ENCODE measurements around the gene GAPDHS.

The GAPDHS gene

DNA sequence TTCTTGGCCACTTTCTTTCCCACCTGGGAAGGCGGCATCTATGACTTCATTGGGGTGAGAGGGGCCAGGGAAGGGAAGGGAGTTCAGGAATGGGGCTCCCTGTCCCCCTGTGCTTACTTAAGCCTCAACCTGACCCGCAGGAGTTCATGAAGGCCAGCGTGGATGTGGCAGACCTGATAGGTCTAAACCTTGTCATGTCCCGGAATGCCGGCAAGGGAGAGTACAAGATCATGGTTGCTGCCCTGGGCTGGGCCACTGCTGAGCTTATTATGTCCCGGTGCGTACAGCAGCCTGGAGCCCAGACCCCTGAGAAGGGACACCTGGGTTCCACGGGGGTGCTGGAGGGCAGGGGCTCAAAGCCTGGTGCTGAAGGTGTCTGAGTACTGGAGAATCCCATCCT, 13.3 kb downstream of the GAPDHS start:
- Histone ChIP-seq H3K4me1 (ENCODE audit: control insufficient read depth in 2 of 2, insufficient read depth in 2 of 2, low read length in 2 of 2) (peaks cover 8 to 16% of the 10 kb centered on the region in 2 donors), H3K9ac (ENCODE audit: low read depth in 1 of 2, low read length in 2 of 2) (peak overlapping the region; percentile 41 to 86), H3K27ac (ENCODE audit: low read depth in 2 of 2, low read length in 2 of 2) (no peak overlapping the region)

DNA sequence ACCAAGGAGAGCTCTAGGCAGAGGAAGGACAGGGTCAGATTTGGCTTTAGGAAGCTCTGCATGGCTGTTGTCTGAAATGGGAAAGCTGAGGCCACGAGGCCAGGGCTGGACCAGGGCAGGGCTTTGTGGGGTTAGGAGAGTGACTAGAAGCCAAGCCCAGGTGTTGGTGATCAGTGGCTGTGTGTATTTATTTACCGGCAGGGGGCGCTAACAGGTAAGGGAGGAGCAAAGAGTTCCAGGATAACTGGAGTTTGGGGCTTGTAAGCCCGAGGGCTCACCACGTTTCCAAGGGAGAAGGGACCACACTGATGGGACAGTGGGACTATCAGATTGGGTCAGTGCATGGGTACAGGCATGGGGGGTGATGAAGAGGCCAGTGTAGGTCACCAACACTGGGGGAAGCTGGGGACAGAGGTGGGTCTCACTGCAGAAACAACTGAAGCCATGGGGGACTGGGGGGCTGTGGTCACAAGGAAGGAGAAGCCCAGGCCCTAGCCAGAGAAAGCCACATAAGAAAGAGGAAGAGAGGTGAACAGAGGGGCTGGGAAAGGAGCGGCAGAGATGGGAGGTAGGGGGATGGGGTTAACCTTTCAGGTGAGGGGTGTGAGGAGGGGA, 16.0 kb downstream of the GAPDHS start:
- H3K9me3 ChIP-seq (ENCODE audit: control insufficient read depth in 2 of 2, low read length in 2 of 2): no peaks in the 10 kb centered on the region
- H3K9ac ChIP-seq (ENCODE audit: low read depth in 1 of 2, low read length in 2 of 2): no peak overlapping the region
- H3K36me3 ChIP-seq (ENCODE audit: control insufficient read depth in 2 of 2, insufficient read depth in 2 of 2, low read length in 2 of 2): peaks cover 0 to 4% of the 10 kb centered on the region in 2 donors
- no peak overlapping the region for H3K27ac ChIP-seq (ENCODE audit: low read depth in 2 of 2, low read length in 2 of 2)
- no peak overlapping the region for H3K4me3 ChIP-seq (ENCODE audit: low read length in 2 of 2)
- H3K27me3 ChIP-seq (ENCODE audit: control insufficient read depth in 2 of 2, insufficient read depth in 2 of 2, low read length in 2 of 2): no peaks in the 10 kb centered on the region
- H3K4me1 ChIP-seq (ENCODE audit: control insufficient read depth in 2 of 2, insufficient read depth in 2 of 2, low read length in 2 of 2): peaks cover 8 to 16% of the 10 kb centered on the region in 2 donors

More for the DNA sequence above, 13.3 kb downstream of the GAPDHS start:
- H3K4me3 ChIP-seq (ENCODE audit: low read length in 2 of 2): peak overlapping the region; percentile 85 to 90
- H3K27me3 ChIP-seq (ENCODE audit: control insufficient read depth in 2 of 2, insufficient read depth in 2 of 2, low read length in 2 of 2): no peaks in the 10 kb centered on the region
- H3K36me3 ChIP-seq (ENCODE audit: control insufficient read depth in 2 of 2, insufficient read depth in 2 of 2, low read length in 2 of 2): peaks cover 0 to 4% of the 10 kb centered on the region in 2 donors
- H3K9me3 ChIP-seq (ENCODE audit: control insufficient read depth in 2 of 2, low read length in 2 of 2): no peaks in the 10 kb centered on the region

DNA sequence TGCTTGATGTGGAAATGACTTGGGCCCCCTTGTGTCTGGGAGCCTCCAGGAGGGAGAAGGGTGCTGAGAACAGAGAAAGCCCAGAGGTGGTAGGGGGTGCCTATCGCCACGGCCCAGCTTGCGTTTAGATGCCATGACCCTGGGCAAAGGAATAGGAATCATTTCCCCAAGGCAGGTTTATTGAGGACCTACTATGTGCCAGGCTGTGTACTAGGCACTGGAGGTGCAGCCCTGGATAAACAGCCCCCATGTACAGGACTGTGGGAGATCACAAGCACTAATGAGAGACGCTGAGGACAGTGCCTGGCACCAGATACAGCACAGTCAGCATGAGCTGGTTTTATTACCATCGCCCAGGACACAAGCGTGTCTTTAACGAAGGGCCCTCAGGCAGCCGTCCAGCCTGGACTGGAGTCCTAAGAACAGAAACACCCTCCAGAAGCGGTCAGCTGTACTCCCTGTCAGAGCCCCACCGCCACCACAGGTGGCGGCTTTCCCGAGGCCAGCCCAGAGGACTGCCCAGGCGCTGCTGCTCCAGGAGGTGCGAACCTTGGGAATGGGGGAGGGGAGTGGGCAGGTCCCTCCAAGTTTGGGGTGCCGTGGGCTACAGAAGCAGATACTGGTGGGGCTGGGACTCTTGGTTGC, 16.7 kb downstream of the GAPDHS start:
- Histone ChIP-seq H3K36me3 (ENCODE audit: control insufficient read depth in 2 of 2, insufficient read depth in 2 of 2, low read length in 2 of 2) (peaks cover 0 to 4% of the 10 kb centered on the region in 2 donors), H3K9ac (ENCODE audit: low read depth in 1 of 2, low read length in 2 of 2) (no peak overlapping the region), H3K4me1 (ENCODE audit: control insufficient read depth in 2 of 2, insufficient read depth in 2 of 2, low read length in 2 of 2) (peaks cover 8 to 9% of the 10 kb centered on the region in 2 donors), H3K9me3 (ENCODE audit: control insufficient read depth in 2 of 2, low read length in 2 of 2) (no peaks in the 10 kb centered on the region), H3K27ac (ENCODE audit: low read depth in 2 of 2, low read length in 2 of 2) (no peak overlapping the region), H3K4me3 (ENCODE audit: low read length in 2 of 2) (no peak overlapping the region), H3K27me3 (ENCODE audit: control insufficient read depth in 2 of 2, insufficient read depth in 2 of 2, low read length in 2 of 2) (peaks cover 0 to 2% of the 10 kb centered on the region in 2 donors)

DNA sequence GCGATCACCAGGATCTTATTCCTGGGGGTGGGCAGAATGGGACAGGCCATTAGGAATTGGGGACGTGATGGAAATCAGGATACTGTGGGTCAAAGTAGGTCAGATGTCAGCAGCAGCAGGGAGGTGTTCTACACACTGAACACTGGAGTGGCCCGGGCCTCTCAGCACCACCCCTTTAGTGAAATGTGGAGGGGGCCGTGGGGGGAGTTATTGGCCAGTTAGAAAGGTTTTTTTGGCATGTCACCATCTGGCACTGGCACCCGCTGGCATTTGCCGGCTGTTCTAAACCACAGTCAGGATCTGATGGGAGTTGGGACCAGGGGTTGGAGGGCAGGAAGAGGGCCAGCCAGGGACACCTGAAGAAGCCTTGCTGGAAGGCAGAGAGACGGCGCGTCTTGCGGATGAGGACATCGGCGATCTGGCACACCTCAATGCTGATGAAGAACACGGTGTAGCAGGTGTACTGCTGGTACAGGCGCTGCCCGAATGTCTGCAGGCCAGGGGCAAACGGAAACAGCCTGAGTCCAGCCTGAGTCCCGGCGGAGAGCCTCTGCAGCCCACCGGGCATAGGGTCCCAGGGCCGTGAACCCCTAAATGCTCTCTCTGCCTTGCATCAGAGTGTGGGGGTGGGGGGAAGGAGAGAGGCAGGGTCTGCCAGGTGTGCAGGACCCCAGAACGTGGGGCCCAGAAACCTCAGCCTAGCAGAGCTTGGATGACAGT, 18.0 kb downstream of the GAPDHS start:
- Histone ChIP-seq H3K4me1 (ENCODE audit: control insufficient read depth in 2 of 2, insufficient read depth in 2 of 2, low read length in 2 of 2) (peaks cover 5 to 6% of the 10 kb centered on the region in 2 donors), H3K9me3 (ENCODE audit: control insufficient read depth in 2 of 2, low read length in 2 of 2) (no peaks in the 10 kb centered on the region), H3K36me3 (ENCODE audit: control insufficient read depth in 2 of 2, insufficient read depth in 2 of 2, low read length in 2 of 2) (peaks cover 0 to 4% of the 10 kb centered on the region in 2 donors), H3K9ac (ENCODE audit: low read depth in 1 of 2, low read length in 2 of 2) (no peak overlapping the region), H3K27ac (ENCODE audit: low read depth in 2 of 2, low read length in 2 of 2) (no peak overlapping the region), H3K4me3 (ENCODE audit: low read length in 2 of 2) (no peak overlapping the region), H3K27me3 (ENCODE audit: control insufficient read depth in 2 of 2, insufficient read depth in 2 of 2, low read length in 2 of 2) (peaks cover 0 to 2% of the 10 kb centered on the region in 2 donors)

DNA sequence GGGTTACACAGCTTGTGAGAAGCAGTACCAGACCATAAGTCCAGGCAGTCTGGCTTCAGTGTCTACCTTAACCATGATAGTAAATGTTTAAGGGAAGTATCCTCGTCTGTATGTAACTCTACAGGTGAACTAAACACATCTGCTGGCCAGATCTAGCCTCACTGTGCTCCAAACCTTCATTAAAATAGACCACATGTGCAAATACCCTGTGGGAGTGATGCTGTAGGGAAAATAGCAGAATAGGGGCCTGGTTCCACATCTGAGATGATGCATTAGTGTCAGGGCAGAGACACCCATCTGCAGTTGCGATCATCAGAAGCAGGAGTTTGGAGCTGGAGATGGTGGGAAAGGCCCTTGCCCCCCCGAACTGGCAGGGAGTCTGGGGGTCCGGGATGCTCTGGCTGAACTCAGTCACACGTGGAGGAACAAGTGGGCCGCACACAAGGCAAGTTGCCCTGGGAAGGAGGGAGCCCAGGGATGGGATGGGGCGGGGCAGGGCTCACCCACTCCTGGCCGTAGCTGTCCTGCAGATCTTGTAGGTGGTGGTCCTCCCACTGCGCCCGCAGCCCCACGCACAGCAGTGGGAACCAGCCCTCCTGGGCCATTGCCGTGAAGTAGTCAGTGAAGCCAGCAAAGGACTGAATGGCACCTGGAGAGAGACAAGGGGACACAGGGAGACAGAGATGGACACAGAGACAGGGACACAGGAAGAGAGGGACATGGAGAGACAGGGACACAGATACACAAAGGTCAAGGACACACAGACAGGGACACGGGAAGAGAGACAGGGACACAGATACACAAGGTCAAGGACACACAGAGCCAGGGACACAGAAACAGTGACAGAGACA, 19.5 kb downstream of the GAPDHS start:
- Histone ChIP-seq H3K9ac (ENCODE audit: low read depth in 1 of 2, low read length in 2 of 2) (no peak overlapping the region), H3K4me1 (ENCODE audit: control insufficient read depth in 2 of 2, insufficient read depth in 2 of 2, low read length in 2 of 2) (no peaks in the 10 kb centered on the region), H3K27me3 (ENCODE audit: control insufficient read depth in 2 of 2, insufficient read depth in 2 of 2, low read length in 2 of 2) (peaks cover 0 to 2% of the 10 kb centered on the region in 2 donors), H3K36me3 (ENCODE audit: control insufficient read depth in 2 of 2, insufficient read depth in 2 of 2, low read length in 2 of 2) (no peaks in the 10 kb centered on the region), H3K4me3 (ENCODE audit: low read length in 2 of 2) (no peak overlapping the region), H3K27ac (ENCODE audit: low read depth in 2 of 2, low read length in 2 of 2) (no peak overlapping the region), H3K9me3 (ENCODE audit: control insufficient read depth in 2 of 2, low read length in 2 of 2) (no peaks in the 10 kb centered on the region)

DNA sequence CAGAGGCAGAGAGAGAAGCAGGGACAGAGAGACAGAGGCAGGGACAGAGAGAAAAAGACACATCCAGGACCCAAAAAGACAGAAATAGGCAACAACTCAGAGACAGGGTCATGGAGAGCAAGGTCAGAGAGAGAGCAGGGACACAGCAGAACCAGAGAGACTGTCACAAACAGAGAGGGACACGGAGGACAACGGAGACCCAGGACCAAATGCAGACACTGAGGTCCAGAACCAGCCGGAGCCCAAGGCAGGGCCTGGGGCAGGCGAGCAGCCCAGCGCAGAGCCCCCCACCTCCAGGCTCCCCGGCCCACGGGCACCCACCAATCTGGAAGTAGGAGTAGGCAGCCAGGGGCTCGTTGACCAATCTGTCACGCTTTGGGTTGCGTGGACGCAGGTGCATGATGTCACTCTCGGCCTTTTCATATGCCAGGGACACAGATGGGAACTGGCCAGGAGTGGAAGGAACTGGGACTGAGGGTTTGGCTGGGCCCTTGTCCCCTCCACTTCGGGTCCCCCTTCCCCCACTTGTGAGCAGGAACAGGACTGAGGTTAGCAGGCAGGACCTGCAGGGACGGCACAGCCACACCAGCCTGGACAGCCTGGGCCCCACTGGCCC, 20.2 kb downstream of the GAPDHS start:
- Histone ChIP-seq H3K9ac (ENCODE audit: low read depth in 1 of 2, low read length in 2 of 2) (no peak overlapping the region), H3K4me3 (ENCODE audit: low read length in 2 of 2) (no peak overlapping the region), H3K27ac (ENCODE audit: low read depth in 2 of 2, low read length in 2 of 2) (no peak overlapping the region), H3K9me3 (ENCODE audit: control insufficient read depth in 2 of 2, low read length in 2 of 2) (no peaks in the 10 kb centered on the region), H3K36me3 (ENCODE audit: control insufficient read depth in 2 of 2, insufficient read depth in 2 of 2, low read length in 2 of 2) (no peaks in the 10 kb centered on the region), H3K4me1 (ENCODE audit: control insufficient read depth in 2 of 2, insufficient read depth in 2 of 2, low read length in 2 of 2) (no peaks in the 10 kb centered on the region), H3K27me3 (ENCODE audit: control insufficient read depth in 2 of 2, insufficient read depth in 2 of 2, low read length in 2 of 2) (peaks cover 0 to 2% of the 10 kb centered on the region in 2 donors)

DNA sequence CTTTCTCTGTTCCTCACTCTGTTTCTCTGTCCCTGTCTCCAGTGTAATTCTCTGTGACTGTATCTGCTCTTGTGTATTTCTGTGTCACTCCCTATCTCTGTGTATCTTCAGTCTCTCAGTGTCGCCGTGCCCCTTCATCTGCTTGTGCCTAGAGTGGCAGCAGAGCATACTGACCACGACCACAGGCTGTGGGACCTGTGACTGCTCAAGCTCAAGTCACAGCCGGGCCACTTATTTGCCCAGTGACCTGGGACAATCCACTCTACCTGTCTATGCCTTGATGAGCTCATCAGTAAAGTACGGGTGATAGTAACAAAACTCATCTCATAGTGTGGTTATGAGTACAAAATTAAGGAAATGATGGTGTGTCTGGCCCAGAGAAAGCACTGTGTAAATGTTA, 20.8 kb downstream of the GAPDHS start:
- H3K36me3 ChIP-seq (ENCODE audit: control insufficient read depth in 2 of 2, insufficient read depth in 2 of 2, low read length in 2 of 2): no peaks in the 10 kb centered on the region
- H3K27me3 ChIP-seq (ENCODE audit: control insufficient read depth in 2 of 2, insufficient read depth in 2 of 2, low read length in 2 of 2): peaks cover 0 to 5% of the 10 kb centered on the region in 2 donors
- no peaks in the 10 kb centered on the region for H3K9me3 ChIP-seq (ENCODE audit: control insufficient read depth in 2 of 2, low read length in 2 of 2)
- H3K27ac ChIP-seq (ENCODE audit: low read depth in 2 of 2, low read length in 2 of 2): no peak overlapping the region
- no peaks in the 10 kb centered on the region for H3K4me1 ChIP-seq (ENCODE audit: control insufficient read depth in 2 of 2, insufficient read depth in 2 of 2, low read length in 2 of 2)
- no peak overlapping the region for H3K9ac ChIP-seq (ENCODE audit: low read depth in 1 of 2, low read length in 2 of 2)
- no peak overlapping the region for H3K4me3 ChIP-seq (ENCODE audit: low read length in 2 of 2)

DNA sequence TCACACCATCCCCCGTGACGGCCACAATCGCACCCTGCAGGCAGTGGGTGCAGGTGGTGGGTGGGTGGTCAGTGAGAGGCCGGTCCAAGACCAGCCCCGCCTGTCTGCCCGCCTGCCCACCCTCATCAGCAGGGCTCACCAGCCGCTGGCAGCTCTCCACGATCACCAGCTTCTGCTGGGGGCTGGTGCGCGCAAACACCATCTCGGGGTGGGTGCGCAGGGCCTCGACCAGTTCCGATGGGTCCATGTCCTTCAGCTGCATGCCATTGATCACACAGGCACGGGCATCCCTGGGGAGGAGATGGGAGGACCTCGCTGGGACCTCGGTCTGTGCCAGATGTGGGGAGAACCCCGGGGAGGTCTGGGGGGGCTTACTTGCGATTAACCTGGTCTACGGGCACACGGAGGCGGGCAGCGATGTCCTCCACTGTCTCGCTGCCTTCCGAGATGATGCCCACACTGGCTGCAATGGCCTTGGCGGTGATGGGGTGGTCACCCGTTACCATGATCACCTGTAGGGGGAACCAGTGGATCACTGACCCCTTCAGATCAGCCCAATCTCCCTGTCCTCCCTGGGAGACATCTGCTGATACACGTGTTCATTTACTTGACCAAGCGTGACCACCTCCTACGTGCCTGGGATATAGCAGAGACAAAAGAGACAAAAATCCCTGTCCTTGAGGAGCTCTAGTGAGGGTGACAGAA, 22.2 kb downstream of the GAPDHS start:
- H3K4me3 ChIP-seq (ENCODE audit: low read length in 2 of 2): no peak overlapping the region
- H3K9ac ChIP-seq (ENCODE audit: low read depth in 1 of 2, low read length in 2 of 2): no peak overlapping the region
- no peaks in the 10 kb centered on the region for H3K4me1 ChIP-seq (ENCODE audit: control insufficient read depth in 2 of 2, insufficient read depth in 2 of 2, low read length in 2 of 2)
- no peaks in the 10 kb centered on the region for H3K36me3 ChIP-seq (ENCODE audit: control insufficient read depth in 2 of 2, insufficient read depth in 2 of 2, low read length in 2 of 2)
- H3K27ac ChIP-seq (ENCODE audit: low read depth in 2 of 2, low read length in 2 of 2): no peak overlapping the region
- no peaks in the 10 kb centered on the region for H3K9me3 ChIP-seq (ENCODE audit: control insufficient read depth in 2 of 2, low read length in 2 of 2)
- H3K27me3 ChIP-seq (ENCODE audit: control insufficient read depth in 2 of 2, insufficient read depth in 2 of 2, low read length in 2 of 2): peaks cover 0 to 5% of the 10 kb centered on the region in 2 donors

DNA sequence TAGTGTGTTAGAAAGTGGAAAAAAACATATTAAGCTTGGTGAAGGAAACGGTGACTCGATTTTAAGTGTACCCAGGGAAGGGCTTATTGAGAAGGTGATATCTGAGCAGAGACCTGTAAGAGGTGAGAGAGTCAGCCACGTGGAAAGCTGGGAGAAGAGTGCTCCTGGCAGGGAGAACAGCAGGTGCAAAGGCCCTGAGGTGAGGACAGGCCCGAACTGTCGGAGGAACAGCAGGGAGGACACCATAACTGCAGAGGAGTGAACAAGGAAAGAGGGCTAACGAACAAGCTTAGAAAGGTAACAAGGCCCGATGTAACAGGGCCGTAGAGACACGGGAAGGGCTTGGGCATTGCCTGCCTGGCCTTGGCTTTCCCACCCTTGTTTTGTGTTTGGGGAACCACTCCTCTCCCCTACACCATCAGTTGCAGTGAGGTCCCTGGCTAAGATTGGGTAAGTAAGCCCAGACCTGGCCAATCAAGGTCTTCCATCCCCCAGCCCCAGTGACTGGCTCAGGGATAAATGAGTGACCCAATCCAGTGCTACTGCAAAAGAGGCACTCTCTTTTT, 22.9 kb downstream of the GAPDHS start:
- Histone ChIP-seq H3K36me3 (ENCODE audit: control insufficient read depth in 2 of 2, insufficient read depth in 2 of 2, low read length in 2 of 2) (no peaks in the 10 kb centered on the region), H3K9ac (ENCODE audit: low read depth in 1 of 2, low read length in 2 of 2) (no peak overlapping the region), H3K4me3 (ENCODE audit: low read length in 2 of 2) (no peak overlapping the region), H3K27me3 (ENCODE audit: control insufficient read depth in 2 of 2, insufficient read depth in 2 of 2, low read length in 2 of 2) (peaks cover 3 to 7% of the 10 kb centered on the region in 2 donors), H3K27ac (ENCODE audit: low read depth in 2 of 2, low read length in 2 of 2) (no peak overlapping the region), H3K4me1 (ENCODE audit: control insufficient read depth in 2 of 2, insufficient read depth in 2 of 2, low read length in 2 of 2) (no peaks in the 10 kb centered on the region), H3K9me3 (ENCODE audit: control insufficient read depth in 2 of 2, low read length in 2 of 2) (no peaks in the 10 kb centered on the region)
